H1 (cell line): ENCODE results near the gene QDPR. TPM values are rescaled to one million over a fixed set of nuclear protein-coding genes. Genes with fewer than 3 reads are reported as not detected.

Source experiments
- CTCF ChIA-PET: fragments of 300-600 bp; sonication (Branson Sonifier 250); formaldehyde crosslinking; loops from one replicate; lab custom pipeline; 2021; ENCODE audit not compliant: partially characterized antibody; lab: Charles Lee
- POLR2A ChIA-PET: fragments of 300-600 bp; sonication (Branson Sonifier 250); formaldehyde crosslinking; loops from one replicate; lab custom pipeline; 2021; ENCODE audit warnings: inconsistent platforms; ENCODE audit not compliant: partially characterized antibody; lab: Charles Lee
- DNase-seq, 2 experiments: peaks; one replicate each; pipeline versions ENCODE4 v3.0.0 to v3.0.0-alpha.2; 2010 to 2022; ENCODE audit warnings: low spot score in 2 of 2, low read depth in 1 of 2, mixed read lengths in 1 of 2
- FAIRE-seq: peaks from 2 replicates; lab custom pipeline; 2011; peaks lifted over from hg19 to GRCh38; lab: Jason Lieb, UNC
- H2AFZ ChIP-seq: 2 replicates; pipeline ENCODE4 v1.8.1; 2012; ENCODE audit warnings: low read length, inconsistent platforms
- H2AK5ac ChIP-seq: 2 replicates; pipeline ENCODE4 v1.6.1; 2013; ENCODE audit warnings: low read depth, low read length
- H2BK120ac ChIP-seq: replicated peaks from 2 replicates; pipeline ENCODE3; 2013; ENCODE audit warnings: low read depth, low read length, inconsistent platforms
- H2BK12ac ChIP-seq: 2 replicates; pipeline ENCODE4 v1.6.1; 2013; ENCODE audit warnings: low read depth, low read length
- H2BK15ac ChIP-seq: 2 replicates; pipeline ENCODE4 v1.6.1; 2013; ENCODE audit warnings: low read length
- H2BK20ac ChIP-seq: 2 replicates; pipeline ENCODE4 v1.6.1; 2013; ENCODE audit warnings: low read length
- H2BK5ac ChIP-seq: 2 replicates; pipeline ENCODE4 v1.6.1; 2013; ENCODE audit warnings: low read depth, low read length
- H3K14ac ChIP-seq: 2 replicates; pipeline ENCODE4 v1.6.1; 2013; ENCODE audit warnings: inconsistent platforms; ENCODE audit not compliant: insufficient read length
- H3K18ac ChIP-seq: 2 replicates; pipeline ENCODE4 v1.6.1; 2013; ENCODE audit warnings: low read length; ENCODE audit errors: extremely low read depth
- H3K23ac ChIP-seq: 2 replicates; pipeline ENCODE4 v1.6.1; 2013; ENCODE audit warnings: inconsistent platforms; ENCODE audit not compliant: insufficient read length
- H3K23me2 ChIP-seq: 2 replicates; pipeline ENCODE4 v1.6.1; 2013; ENCODE audit warnings: low read depth, low read length
- H3K27ac ChIP-seq: 2 replicates; pipeline ENCODE4 v1.6.1; 2011; ENCODE audit warnings: low read depth, low read length, inconsistent platforms
- H3K27me3 ChIP-seq, 4 experiments: replicated peaks in 1 of 4; 1 replicate in 1 of 4; 2 replicates in 3 of 4; pipeline versions ENCODE4 v1.6.1 to v1.8.1; 2011 to 2013; ENCODE audit warnings: low read length in 3 of 4, mild to moderate bottlenecking in 3 of 4, inconsistent platforms in 2 of 4, mixed read lengths in 2 of 4, moderate library complexity in 1 of 4; ENCODE audit not compliant: control insufficient read depth in 3 of 4, insufficient read depth in 3 of 4; ENCODE audit errors: extremely low read depth in 1 of 4
- H3K36me3 ChIP-seq, 4 experiments: 2 replicates each; pipeline versions ENCODE4 v1.6.1 to v1.8.1; 2011 to 2013; ENCODE audit warnings: mild to moderate bottlenecking in 4 of 4, low read length in 3 of 4, moderate library complexity in 2 of 4, control low read depth in 1 of 4, inconsistent platforms in 1 of 4; ENCODE audit not compliant: insufficient read depth in 4 of 4, control insufficient read depth in 2 of 4
- H3K4ac ChIP-seq: replicated peaks from 2 replicates; pipeline ENCODE3; 2013; ENCODE audit warnings: low read length, low read depth, mixed read lengths, inconsistent platforms; ENCODE audit not compliant: insufficient read length
- H3K4me1 ChIP-seq, 4 experiments: replicated peaks in 1 of 4; 1 replicate in 1 of 4; 2 replicates in 3 of 4; pipeline versions ENCODE4 v1.6.1 to v1.8.1; 2011 to 2013; ENCODE audit warnings: low read length in 3 of 4, inconsistent platforms in 2 of 4, mixed read lengths in 1 of 4; ENCODE audit not compliant: insufficient read depth in 4 of 4, control insufficient read depth in 3 of 4
- H3K4me2 ChIP-seq, 2 experiments: 2 replicates each; pipeline versions ENCODE4 v1.6.1 to v1.8.1; 2011 to 2013; ENCODE audit warnings: low read depth in 2 of 2, low read length in 2 of 2, control low read depth in 1 of 2, inconsistent platforms in 1 of 2, mild to moderate bottlenecking in 1 of 2; ENCODE audit not compliant: insufficient read depth in 1 of 2
- H3K4me3 ChIP-seq, 4 experiments: fragments of 200-600, 300-600 bp in 1 of 4; sonication (generic), shearing (Covaris generic), sonication (Bioruptor Twin) in 1 of 4; 2 replicates each; pipeline versions ENCODE4 v1.5.1 to v1.8.1; 2011 to 2016; ENCODE audit warnings: low read length in 4 of 4, low read depth in 3 of 4, control low read depth in 2 of 4, inconsistent platforms in 2 of 4, mild to moderate bottlenecking in 2 of 4, mixed read lengths in 1 of 4, moderate library complexity in 1 of 4; ENCODE audit not compliant: insufficient read depth in 2 of 4; ENCODE audit errors: extremely low read depth in 1 of 4
- H3K56ac ChIP-seq: replicated peaks from 2 replicates; pipeline ENCODE3; 2013; ENCODE audit warnings: low read depth, mild to moderate bottlenecking, mixed read lengths, low read length, inconsistent platforms; ENCODE audit not compliant: insufficient read length
- H3K79me1 ChIP-seq: 2 replicates; pipeline ENCODE4 v1.6.1; 2013; ENCODE audit warnings: low read depth, low read length, control low read depth
- H3K79me2 ChIP-seq, 2 experiments: 2 replicates each; pipeline versions ENCODE4 v1.6.1 to v1.8.1; 2012 to 2013; ENCODE audit warnings: low read length in 2 of 2, mild to moderate bottlenecking in 2 of 2, inconsistent platforms in 1 of 2; ENCODE audit not compliant: insufficient read depth in 2 of 2, control insufficient read depth in 1 of 2
- H3K9ac ChIP-seq, 4 experiments: replicated peaks in 1 of 4; 1 replicate in 1 of 4; 2 replicates in 3 of 4; pipeline versions ENCODE4 v1.6.1 to v1.8.1; 2011 to 2013; ENCODE audit warnings: low read depth in 3 of 4, low read length in 3 of 4, control low read depth in 2 of 4, mild to moderate bottlenecking in 2 of 4, moderate library complexity in 2 of 4, inconsistent platforms in 1 of 4; ENCODE audit errors: extremely low read depth in 1 of 4
- H3K9me3 ChIP-seq, 2 experiments: 2 replicates each; pipeline versions ENCODE4 v1.6.1 to v1.8.1; 2012 to 2013; ENCODE audit warnings: mild to moderate bottlenecking in 2 of 2, moderate library complexity in 2 of 2, control low read depth in 1 of 2, inconsistent platforms in 1 of 2, low read depth in 1 of 2, low read length in 1 of 2, mixed read lengths in 1 of 2; ENCODE audit not compliant: insufficient read depth in 2 of 2
- H4K20me1 ChIP-seq, 2 experiments: replicated peaks in 1 of 2; 2 replicates each; pipeline versions ENCODE3 to v1.8.1; 2011 to 2013; ENCODE audit warnings: inconsistent platforms in 2 of 2, low read length in 2 of 2, mild to moderate bottlenecking in 1 of 2; ENCODE audit not compliant: insufficient read depth in 2 of 2, control insufficient read depth in 1 of 2
- H4K5ac ChIP-seq: 2 replicates; pipeline ENCODE4 v1.6.1; 2013; ENCODE audit warnings: low read length, low read depth, mixed read lengths, inconsistent platforms; ENCODE audit not compliant: insufficient read length
- H4K8ac ChIP-seq: 2 replicates; pipeline ENCODE4 v1.8.0; 2013; ENCODE audit warnings: mild to moderate bottlenecking, moderate library complexity, low read length, inconsistent platforms; ENCODE audit not compliant: insufficient read depth; ENCODE audit errors: extremely low read depth
- H4K91ac ChIP-seq: replicated peaks from 2 replicates; pipeline ENCODE3; 2013; ENCODE audit warnings: low read length, mixed read lengths, inconsistent platforms; ENCODE audit not compliant: insufficient read length
- CBX5 ChIP-seq: fragments of 300-800, 300-1000 bp; sonication (generic); IDR thresholded peaks from 2 replicates; pipeline ENCODE4 v1.7.1; 2016; ENCODE audit warnings: antibody characterized with exemption, low read length, low read depth
- GABPA ChIP-seq: IDR thresholded peaks from 2 replicates; pipeline ENCODE4 v1.6.1; 2011; ENCODE audit warnings: mild to moderate bottlenecking, low read length, moderate library complexity, borderline replicate concordance; ENCODE audit not compliant: insufficient read depth
- HDAC2 ChIP-seq, 2 experiments: fragments of 300-600 bp in 1 of 2; sonication (generic) in 1 of 2; IDR thresholded peaks; 2 replicates each; pipeline ENCODE4 v1.6.1; 2011 to 2012; ENCODE audit warnings: low read depth in 2 of 2, low read length in 2 of 2, mild to moderate bottlenecking in 2 of 2, moderate library complexity in 2 of 2, borderline replicate concordance in 1 of 2, inconsistent platforms in 1 of 2
- JUN ChIP-seq: IDR thresholded peaks from 2 replicates; pipeline ENCODE4 v1.6.1; 2011; ENCODE audit warnings: low read depth, mild to moderate bottlenecking, improper control_type of control experiment, low read length
- PHF8 ChIP-seq: fragments of 200-600 bp; sonication (generic); conservative IDR thresholded peaks from 2 replicates; pipeline ENCODE4 v1.7.1; 2012; ENCODE audit warnings: low read depth, mild to moderate bottlenecking, inconsistent platforms, low read length, moderate library complexity
- POLR2AphosphoS5 ChIP-seq: IDR thresholded peaks from 2 replicates; pipeline ENCODE4 v1.6.1; 2011; ENCODE audit warnings: low read depth, low read length
- RNF2 ChIP-seq: fragments of 200-900, 300-1000 bp; sonication (generic); IDR thresholded peaks from 2 replicates; pipeline ENCODE4 v1.7.1; 2016; ENCODE audit warnings: borderline replicate concordance, low read depth, mild to moderate bottlenecking, antibody characterized with exemption, low read length; ENCODE audit not compliant: poor library complexity, severe bottlenecking; ENCODE audit errors: missing control alignments
- SIRT6 ChIP-seq: IDR thresholded peaks from one replicate; pipeline ENCODE4 v1.7.1; 2012; ENCODE audit warnings: low read length, inconsistent platforms
- TBP ChIP-seq: IDR thresholded peaks from 2 replicates; pipeline ENCODE4 v1.6.1; 2011; ENCODE audit warnings: low read depth, low read length, improper control_type of control experiment
- WGBS, 2 experiments: shearing (Covaris generic) in 1 of 2; methylation state at CpG; one replicate each; pipeline versions ENCODE4 v1.1.6 to v1.1.7; 2013 to 2015; ENCODE audit warnings: low lambda C conversion rate in 2 of 2, mixed read lengths in 2 of 2, inconsistent platforms in 1 of 2, low coverage in 1 of 2, missing lambda C conversion rate in 1 of 2; ENCODE audit not compliant: insufficient replicate concordance in 2 of 2, insufficient coverage in 1 of 2, insufficient read length in 1 of 2; ENCODE audit errors: extremely low coverage in 1 of 2, missing lambda C conversion rate in 1 of 2; 5-methylcytosine and 5-hydroxymethylcytosine counted together
- polyA plus RNA-seq, 7 experiments: library from polyadenylated mRNA; depleted of rRNA in 3 of 7; stranded (reverse) in 5 of 7; unstranded in 2 of 7; fragments of >200 nt in 5 of 7; fragments of 200-250 nt in 2 of 7; gene quantifications; 1 replicate in 5 of 7; 2 replicates in 1 of 7; 4 replicates in 1 of 7; pipeline versions ENCODE4 v1.2.1 to v1.2.3, GENCODE V29; 2011 to 2013; ENCODE audit warnings: missing spikeins in 2 of 7, mixed read lengths in 2 of 7
- total RNA-seq: library from RNA; stranded (reverse); fragmentation: NEBNext Ultra II Directional; extraction: Animal tissue kit (Norgen Biotek cat#: 25700); gene quantifications from 2 replicates; pipeline ENCODE4 v1.2.1, GENCODE V29; 2021

The QDPR gene
- total and polyA plus RNA-seq, 2 of the 8 experiments (the other 6 are each of a cell fraction or from before 2014, with no cell fraction given) = 33.6 to 35.9 TPM

DNA sequence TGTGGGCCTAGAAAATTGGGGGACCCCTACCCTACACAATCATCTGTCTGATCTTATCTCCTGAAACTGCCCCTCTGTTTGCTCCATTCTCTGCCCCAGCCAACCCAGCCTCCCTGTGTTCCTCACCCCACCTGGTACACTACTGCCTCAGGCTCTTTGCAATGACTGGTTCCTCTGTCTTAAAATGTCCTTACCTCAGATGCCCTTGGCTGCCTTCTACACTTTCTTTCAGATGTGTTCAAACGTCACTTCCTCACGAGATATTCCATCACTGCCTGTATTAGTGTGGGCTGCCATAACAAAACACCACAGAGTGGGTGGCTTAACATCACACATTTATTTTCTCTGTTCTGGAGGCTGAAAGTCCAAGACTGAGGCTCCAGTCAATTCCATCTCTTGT, 29.2 kb downstream of the QDPR start:
- no peak for DNase-seq
- H3K14ac ChIP-seq = no peak overlapping the region
- no peak overlapping the region for H4K5ac ChIP-seq
- ChIA-PET POLR2A (no interaction called here), CTCF (no interaction called here)
- no peaks in the 10 kb centered on the region for H3K79me1 ChIP-seq
- H2AFZ ChIP-seq = no peak overlapping the region
- no peaks in the 10 kb centered on the region for H4K20me1 ChIP-seq
- H3K79me2 ChIP-seq = no peaks in the 10 kb centered on the region
- no peak overlapping the region for H3K9ac ChIP-seq
- 0 out of 8 replicates have a peak, but pooled peaks cover 0 to 3% (median 0%) of the 10 kb centered on the region in 4 experiments for H3K36me3 ChIP-seq
- no peak overlapping the region for H3K56ac ChIP-seq
- H2BK15ac ChIP-seq = no peak overlapping the region
- no peaks in the 10 kb centered on the region for H3K4me1 ChIP-seq
- no peak overlapping the region for H3K23ac ChIP-seq
- no peak overlapping the region for H3K4me3 ChIP-seq
- H4K8ac ChIP-seq = no peak overlapping the region
- H3K27me3 ChIP-seq = no peaks in the 10 kb centered on the region
- no peak overlapping the region for H3K18ac ChIP-seq
- no peak overlapping the region for H2BK20ac ChIP-seq
- TF ChIP-seq CBX5 (no peak), SIRT6 (no peak), TBP (no peak), HDAC2 (IDR thresholded peaks at IDR 0.05; ENCODE audit: borderline replicate concordance in 1 of 2, low read depth in 2 of 2, low read length in 2 of 2) (no peak), RNF2 (no peak), POLR2AphosphoS5 (no peak), JUN (no peak), PHF8 (no peak), GABPA (no peak)
- no peaks in the 10 kb centered on the region; the same call in 1 of the 2 replicates for H3K23me2 ChIP-seq
- 77% methylated on average over 2 of the region's 2 CpGs; no CpG with 5 or more reads in 1 of the 2 experiments for WGBS, 2 experiments
- H3K4ac ChIP-seq = no peak overlapping the region
- no peak overlapping the region for H4K91ac ChIP-seq
- no peak overlapping the region for H2BK5ac ChIP-seq
- no peak for FAIRE-seq
- H3K9me3 ChIP-seq = no peaks in the 10 kb centered on the region
- no peak overlapping the region for H2BK120ac ChIP-seq
- H2AK5ac ChIP-seq = no peak overlapping the region
- no peak overlapping the region for H3K4me2 ChIP-seq
- no peak overlapping the region for H2BK12ac ChIP-seq
- H3K27ac ChIP-seq = no peak overlapping the region
